ENCODE results near the gene GDI1.
A peak's percentile ranks its signal among the peaks of the same experiment; 100 is the strongest.
"Not testable (repeated sequence)": the region's sequence is repeated elsewhere in the genome, so short reads cannot be mapped to it uniquely, and the experiment has no call there.

Gene GDI1

DNA sequence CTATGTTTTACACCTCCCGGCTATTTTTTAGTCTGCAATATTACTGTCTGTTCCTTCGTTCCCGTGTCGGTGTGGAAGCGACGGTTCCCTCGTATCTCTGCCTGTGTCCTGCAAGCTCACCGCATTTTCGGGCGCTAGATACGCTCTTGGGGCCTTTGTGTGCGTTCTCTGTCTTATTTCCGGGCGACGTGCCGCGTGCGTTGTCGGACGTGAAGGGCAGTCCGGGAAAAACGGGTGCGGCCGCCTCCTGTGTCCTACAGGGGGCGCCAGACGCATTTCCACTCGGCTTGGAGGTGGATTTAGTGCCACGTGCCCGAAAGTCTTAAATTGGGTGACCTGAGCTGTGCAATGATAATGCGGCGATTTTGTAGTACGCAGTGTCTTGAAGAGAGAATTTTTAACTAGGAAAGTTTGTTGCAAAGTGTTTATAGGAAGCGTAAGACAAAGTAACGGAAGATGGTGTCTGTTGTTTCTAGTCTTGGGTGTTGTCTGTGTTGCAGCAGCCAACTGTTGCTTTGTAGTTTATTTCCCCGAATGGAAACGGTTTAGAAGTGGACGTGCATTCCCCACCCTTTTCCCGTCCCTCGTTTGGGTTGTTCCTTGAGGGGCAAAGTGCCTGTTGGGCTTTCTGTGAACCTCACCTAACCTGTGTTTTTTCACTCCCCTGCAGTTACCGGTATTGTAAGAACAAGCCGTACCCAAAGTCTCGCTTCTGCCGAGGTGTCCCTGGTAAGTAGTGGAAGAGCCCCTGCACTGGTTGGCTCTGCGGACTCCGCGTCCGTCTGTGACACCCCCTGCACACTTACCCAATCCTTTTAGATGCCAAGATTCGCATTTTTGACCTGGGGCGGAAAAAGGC lies 38.1 kb upstream of the GDI1 start:
- TF ChIP-seq MAX (IDR thresholded peaks at IDR 0.05; ENCODE audit: low read depth, low read length) (peak; percentile 97), MYC (IDR thresholded peaks at IDR 0.05; ENCODE audit: low read depth, low read length) (peak; percentile 99), POLR2A (IDR thresholded peaks at IDR 0.05; ENCODE audit: extremely low read depth, insufficient read length) (no peak), CTCF (IDR thresholded peaks at IDR 0.05; ENCODE audit: low read depth, low read length) (peak; percentile 54)

DNA sequence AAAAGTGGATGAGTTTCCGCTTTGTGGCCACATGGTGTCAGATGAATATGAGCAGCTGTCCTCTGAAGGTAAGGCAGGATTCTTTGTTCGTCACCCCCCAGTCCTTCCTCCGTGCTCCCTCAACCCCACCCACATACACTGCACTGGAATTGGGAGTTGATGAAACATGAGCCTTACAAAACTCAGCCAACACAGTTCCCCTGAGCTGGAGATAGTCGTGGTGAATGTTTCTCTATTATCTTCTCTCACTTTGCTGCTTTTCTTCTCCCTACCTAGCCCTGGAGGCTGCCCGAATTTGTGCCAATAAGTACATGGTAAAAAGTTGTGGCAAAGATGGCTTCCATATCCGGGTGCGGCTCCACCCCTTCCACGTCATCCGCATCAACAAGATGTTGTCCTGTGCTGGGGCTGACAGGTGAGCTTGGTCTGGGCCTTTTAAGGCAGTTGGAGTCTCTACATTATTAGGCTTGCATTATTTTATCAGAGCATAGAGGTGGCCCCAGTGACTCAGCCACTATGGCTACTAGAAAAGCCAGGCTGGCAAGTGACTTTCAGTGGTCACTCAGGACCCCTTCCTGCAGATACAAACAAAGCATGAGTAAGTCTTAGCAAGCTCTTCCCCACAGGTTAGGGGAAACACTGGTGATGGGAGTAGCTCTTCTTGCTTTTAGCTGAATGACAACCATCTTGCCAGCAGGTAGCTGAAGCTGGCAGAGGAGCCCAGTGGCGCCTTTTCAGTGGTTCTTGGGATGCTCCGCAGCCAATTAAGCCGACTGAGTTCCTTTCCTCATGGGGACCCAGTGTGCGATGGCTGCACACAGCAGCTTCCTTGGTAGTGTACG lies 37.2 kb upstream of the GDI1 start:
- TF ChIP-seq POLR2A (IDR thresholded peaks at IDR 0.05; ENCODE audit: extremely low read depth, insufficient read length), result no peak
- DNase-seq (ENCODE audit: low read depth), result no peak
- peak overlapping the region; percentile 100 for H3K4me3 ChIP-seq (ENCODE audit: low read depth, low read length)

More for the DNA sequence above, 38.1 kb upstream of the GDI1 start:
- peak; percentile 90 for DNase-seq (ENCODE audit: low read depth)
- peak overlapping the region; percentile 100 for H3K4me3 ChIP-seq (ENCODE audit: low read depth, low read length)

DNA sequence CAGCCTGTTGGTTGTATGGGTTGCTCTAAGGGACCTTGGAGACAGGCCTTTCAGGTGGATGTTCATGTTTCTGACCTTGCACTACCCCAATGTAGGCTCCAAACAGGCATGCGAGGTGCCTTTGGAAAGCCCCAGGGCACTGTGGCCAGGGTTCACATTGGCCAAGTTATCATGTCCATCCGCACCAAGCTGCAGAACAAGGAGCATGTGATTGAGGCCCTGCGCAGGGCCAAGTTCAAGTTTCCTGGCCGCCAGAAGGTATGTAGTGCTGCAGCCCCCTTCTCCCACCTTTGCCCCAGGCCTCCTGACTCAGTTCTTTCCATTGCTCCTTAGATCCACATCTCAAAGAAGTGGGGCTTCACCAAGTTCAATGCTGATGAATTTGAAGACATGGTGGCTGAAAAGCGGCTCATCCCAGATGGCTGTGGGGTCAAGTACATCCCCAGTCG lies 36.6 kb upstream of the GDI1 start:
- H3K4me3 ChIP-seq (ENCODE audit: low read depth, low read length), result peak overlapping the region; percentile 100
- DNase-seq (ENCODE audit: low read depth), result not testable (repeated sequence)

DNA sequence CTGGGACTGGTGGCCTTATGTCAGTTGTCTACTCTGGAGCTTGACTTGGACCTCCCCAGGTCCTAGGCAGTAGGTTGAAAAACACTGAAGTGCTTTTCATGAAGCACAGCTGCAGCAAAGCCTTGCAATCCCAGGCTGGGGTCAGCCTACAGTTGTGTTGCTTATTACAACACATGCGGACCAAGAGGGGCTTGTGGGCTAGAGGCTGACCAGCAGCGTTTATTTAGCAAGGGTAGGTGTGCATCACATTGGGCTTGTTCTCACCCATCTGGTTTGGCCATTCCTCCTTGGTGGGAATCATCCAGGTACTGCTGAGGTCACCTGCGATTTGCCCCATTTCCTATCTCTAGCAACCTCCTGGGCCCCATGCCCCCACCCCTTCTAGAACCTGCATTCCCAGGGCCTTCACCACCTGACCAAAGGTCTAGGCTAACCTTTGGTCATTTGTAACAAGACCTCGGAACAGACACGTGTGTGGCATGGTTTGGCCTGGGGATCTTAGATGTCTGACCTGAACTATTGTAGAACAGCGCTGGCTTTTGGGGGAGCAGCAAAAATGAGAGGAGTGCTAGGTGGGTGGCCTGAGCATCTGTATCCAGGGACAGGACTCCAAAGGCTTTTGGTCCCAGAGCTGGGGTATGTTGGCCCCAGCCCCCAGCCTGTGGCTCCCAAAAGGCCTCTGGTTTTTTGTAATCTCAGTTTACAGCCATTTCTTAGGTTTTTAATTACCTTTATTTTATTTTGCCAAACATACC lies 35.7 kb upstream of the GDI1 start:
- peak; percentile 57 for DNase-seq (ENCODE audit: low read depth)
- H3K4me3 ChIP-seq (ENCODE audit: low read depth, low read length), result no peak overlapping the region
- TF ChIP-seq CTCF (IDR thresholded peaks at IDR 0.05; ENCODE audit: low read depth, low read length) (no peak), POLR2A (IDR thresholded peaks at IDR 0.05; ENCODE audit: extremely low read depth, insufficient read length) (no peak), MYC (IDR thresholded peaks at IDR 0.05; ENCODE audit: low read depth, low read length) (no peak), MAX (IDR thresholded peaks at IDR 0.05; ENCODE audit: low read depth, low read length) (no peak)

DNA sequence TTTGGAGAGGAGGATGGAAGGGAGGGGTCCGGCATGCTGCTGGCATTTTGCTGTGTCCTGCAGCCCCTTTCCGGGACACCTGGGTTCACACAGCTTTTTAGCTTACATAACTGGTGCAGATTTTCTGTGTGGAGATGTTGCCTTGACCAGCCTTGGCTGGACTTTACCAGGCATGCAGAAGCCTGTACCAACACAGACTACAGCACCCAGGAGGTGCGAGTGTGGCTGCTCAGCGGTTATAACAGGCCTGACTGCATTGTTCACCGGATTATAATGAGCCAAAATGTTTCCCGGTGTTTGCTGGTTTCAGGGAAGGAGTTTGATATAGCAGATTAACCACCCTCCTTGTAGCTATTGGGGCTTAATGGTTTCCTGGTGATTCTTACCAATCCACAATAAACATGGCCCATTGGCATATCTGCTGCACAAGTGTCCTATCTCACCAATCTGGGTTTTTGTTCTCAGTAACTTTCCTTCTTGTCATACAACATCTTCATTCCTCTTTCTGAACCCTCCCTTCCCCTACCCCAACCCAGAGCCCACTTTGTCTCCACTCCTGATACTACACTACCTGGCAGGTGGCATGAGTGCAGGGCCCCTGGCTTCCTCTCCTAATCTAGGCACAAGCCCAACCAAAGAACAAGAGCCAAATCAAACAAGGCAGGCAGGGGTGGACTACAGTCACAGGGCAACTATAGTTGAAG lies 34.9 kb upstream of the GDI1 start:
- H3K4me3 ChIP-seq (ENCODE audit: low read depth, low read length), result no peak overlapping the region
- DNase-seq (ENCODE audit: low read depth), result peak; percentile 39

More for the DNA sequence above, 34.9 kb upstream of the GDI1 start:
- TF ChIP-seq MYC (IDR thresholded peaks at IDR 0.05; ENCODE audit: low read depth, low read length), result no peak
- TF ChIP-seq POLR2A (IDR thresholded peaks at IDR 0.05; ENCODE audit: extremely low read depth, insufficient read length), result no peak
- TF ChIP-seq CTCF (IDR thresholded peaks at IDR 0.05; ENCODE audit: low read depth, low read length), result no peak
- no peak for TF ChIP-seq MAX (IDR thresholded peaks at IDR 0.05; ENCODE audit: low read depth, low read length)

Data from NB4 (cell line).